Stomach (tissue), 4 donors: Measurements from ENCODE around the gene CCDC157.

Source experiments
- CTCF ChIP-seq, 7 experiments: fragments of 450-650 bp in 4 of 7; fragments of 200-600 bp in 3 of 7; sonication (generic) in 3 of 7; IDR thresholded peaks; one replicate each; pipeline ENCODE4 v1.5.1; 2016 to 2019; ENCODE audit warnings: antibody characterized with exemption in 7 of 7, control low read depth in 2 of 7, mild to moderate bottlenecking in 1 of 7
- EP300 ChIP-seq: sonication (generic); formaldehyde crosslinking; IDR thresholded peaks from one replicate; pipeline ENCODE4 v1.6.1; 2017; ENCODE audit warnings: antibody characterized with exemption
- POLR2A ChIP-seq, 4 donors: fragments of 450-650 bp; IDR thresholded peaks; one replicate each; pipeline ENCODE4 v1.6.1; 2016; ENCODE audit warnings: antibody characterized with exemption in 4 of 4, control low read depth in 2 of 4, mild to moderate bottlenecking in 1 of 4, moderate library complexity in 1 of 4
- POLR2AphosphoS5 ChIP-seq, 3 donors: sonication (generic); formaldehyde crosslinking; IDR thresholded peaks; one replicate each; pipeline ENCODE4 v1.6.1; 2016; ENCODE audit warnings: antibody characterized with exemption in 3 of 3

DNA sequence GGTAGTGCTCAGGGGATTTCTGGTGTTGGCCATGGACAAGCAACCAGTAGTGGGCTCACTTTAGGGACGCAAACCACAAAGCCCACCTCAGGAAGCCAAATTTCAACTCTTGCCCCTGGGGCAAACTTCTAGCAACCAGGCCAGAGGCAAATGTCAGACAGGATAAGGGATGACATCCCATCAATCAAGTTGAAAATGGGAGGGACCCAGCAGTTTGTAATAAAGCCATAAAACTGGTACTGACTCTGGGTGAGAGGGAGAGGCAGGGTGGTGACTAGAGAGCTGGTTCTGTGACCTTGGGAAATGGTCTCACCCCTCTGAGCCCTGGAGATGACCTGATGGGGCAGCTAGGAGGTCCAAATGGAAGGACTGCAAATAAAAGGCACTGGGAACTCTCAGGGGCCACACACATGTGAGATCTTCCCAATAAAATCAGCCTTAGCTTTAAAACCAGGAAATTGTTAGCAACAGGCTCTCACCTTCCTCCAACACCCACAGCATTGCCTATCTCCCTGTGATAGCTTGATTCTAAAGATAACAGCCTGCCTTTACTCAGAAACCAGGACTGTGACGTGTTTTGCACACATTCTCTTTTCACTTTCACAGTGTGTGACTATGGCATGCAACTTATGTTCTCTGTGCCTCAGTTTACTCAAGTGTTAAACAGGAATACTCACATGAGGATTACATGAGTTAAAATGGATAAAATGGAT lies 23.7 kb upstream of the CCDC157 start:
- TF ChIP-seq CTCF (IDR thresholded peaks at IDR 0.05) (no peak), POLR2A (IDR thresholded peaks at IDR 0.05) (no peak), EP300 (no peak), POLR2AphosphoS5 (IDR thresholded peaks at IDR 0.05) (no peak)
